GM18868 (cell line): ENCODE measurements around the gene VPS13C.

Source experiments
- ATAC-seq: cut with Tn5 transposase; IDR thresholded peaks from one replicate; pipeline ENCODE4 v1.9.1; 2021; ENCODE audit warnings: mild to moderate bottlenecking, moderate library complexity; ENCODE audit not compliant: unreplicated experiment

VPS13C gene

GRCh38 chr15:61827131-61827530 is 233.1 kb downstream of the VPS13C start:
- ATAC-seq, result no peak

GRCh38 chr15:61824291-61824690 is 236.0 kb downstream of the VPS13C start:
- no peak for ATAC-seq

GRCh38 chr15:61822511-61822910 is 237.7 kb downstream of the VPS13C start:
- no peak for ATAC-seq

GRCh38 chr15:61820951-61821350 is 239.3 kb downstream of the VPS13C start:
- no peak for ATAC-seq

GRCh38 chr15:61820212-61820611 is 240.0 kb downstream of the VPS13C start:
- ATAC-seq, result no peak

GRCh38 chr15:61819386-61819785 is 240.9 kb downstream of the VPS13C start:
- no peak for ATAC-seq

- no peak for ATAC-seq
Measured at GRCh38 chr15:61818801-61819200, 241.4 kb downstream of the VPS13C start.

- no peak for ATAC-seq
Measured at GRCh38 chr15:61816856-61817255, 243.4 kb downstream of the VPS13C start.

- ATAC-seq, result no peak
Measured at GRCh38 chr15:61815356-61816083, 244.7 kb downstream of the VPS13C start.

GRCh38 chr15:61812476-61812875 is 247.8 kb downstream of the VPS13C start:
- no peak for ATAC-seq

- no peak for ATAC-seq
Measured at GRCh38 chr15:61811952-61812351, 248.3 kb downstream of the VPS13C start.

GRCh38 chr15:61809216-61809615 is 251.0 kb downstream of the VPS13C start:
- no peak for ATAC-seq

- no peak for ATAC-seq
Measured at GRCh38 chr15:61807281-61807929, 252.8 kb downstream of the VPS13C start.
